ENCODE data around the gene GRIP2. TPM values are rescaled to one million over a fixed set of nuclear protein-coding genes. Genes with fewer than 3 reads are reported as not detected.

The GRIP2 gene
- total and polyA plus RNA-seq, 9 of the 15 experiments (the other 6 are each of a cell fraction or from before 2014, with no cell fraction given) = 0.01 TPM; not detected in 7

DNA sequence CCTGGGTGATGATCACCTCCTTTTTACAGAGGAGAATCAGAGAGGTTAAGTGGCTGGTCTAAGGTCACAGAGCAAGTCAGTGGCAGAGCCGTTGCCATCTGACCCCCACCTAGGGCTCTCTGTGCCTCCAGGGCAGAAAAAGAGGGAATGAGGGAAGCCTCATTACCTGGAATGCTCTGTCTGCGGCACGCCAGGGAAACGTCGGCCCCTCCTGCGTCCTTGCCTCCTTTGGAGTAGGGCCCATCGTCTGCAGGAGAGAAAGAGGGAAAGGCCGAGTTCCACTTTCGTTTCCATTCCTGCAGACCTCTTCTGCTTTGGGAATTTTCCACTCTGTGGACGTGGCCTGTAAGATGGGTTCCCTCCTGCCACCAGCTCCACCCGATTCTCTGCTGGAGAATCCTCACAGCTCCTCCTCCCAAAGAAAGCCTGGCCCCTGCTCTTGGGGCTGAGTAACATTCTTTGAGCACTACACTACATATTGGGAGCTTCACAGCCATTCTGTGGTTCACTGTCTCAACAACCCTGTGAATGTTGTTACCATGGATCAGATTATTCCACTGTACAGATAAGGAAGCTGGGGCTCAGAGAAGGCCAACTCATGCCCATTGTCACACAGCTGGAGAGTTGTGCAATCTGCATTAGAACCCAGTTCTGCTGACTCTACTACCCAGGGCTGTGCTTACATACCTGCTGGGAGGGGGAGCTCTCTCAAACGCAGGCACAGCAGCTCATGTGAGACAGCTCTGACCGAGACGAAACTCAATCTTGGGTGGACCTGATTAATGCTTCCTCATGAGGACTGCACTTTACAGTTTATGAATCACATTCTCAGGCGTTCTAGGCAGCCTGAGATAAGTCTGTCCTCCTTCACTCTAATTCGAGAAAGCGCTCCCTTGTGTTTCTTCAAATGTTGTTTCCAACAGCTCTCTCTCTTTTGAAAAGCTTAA, 14.2 kb downstream of the GRIP2 start:
- 6% methylated on average over 17 of the region's 17 CpGs for WGBS (ENCODE audit: insufficient coverage, low coverage, missing lambda C conversion rate)
- no peak overlapping the region for H3K27ac ChIP-seq (ENCODE audit: extremely low read depth, low read depth, low read length)
- peak; percentile 17; the same call in 1 of the 3 replicates for ATAC-seq
- H3K4me2 ChIP-seq (ENCODE audit: insufficient read depth, low read length) = no peak overlapping the region
- 0 out of 4 replicates have a peak overlapping the region, but pooled peaks of 1 of the 2 experiments have one; percentile 17 for H3K9ac ChIP-seq (ENCODE audit: insufficient read depth in 1 of 2, low read depth in 2 of 2, low read length in 2 of 2)
- peak; percentile 57 for FAIRE-seq
- no peaks in the 10 kb centered on the region for H3K79me2 ChIP-seq (ENCODE audit: control insufficient read depth, insufficient read depth, low read length)
- peaks cover 55 to 65% of the 10 kb centered on the region in 2 experiments for H3K27me3 ChIP-seq (ENCODE audit: control insufficient read depth in 2 of 2, insufficient read depth in 2 of 2, low read length in 2 of 2)
- no peaks in the 10 kb centered on the region for H3K36me3 ChIP-seq (ENCODE audit: control insufficient read depth, insufficient read depth, low read length)
- intact Hi-C loops (cut with micrococcal nuclease) (no loop called here), in situ Hi-C loops (cut with MboI) (no loop called here)
- CTCF ChIA-PET (ENCODE audit: low intra/inter-chr PET ratio) = no interaction called here
- no peak overlapping the region for H3K4me3 ChIP-seq
- POLR2A ChIA-PET = interaction anchor here (0.5 kb wide), 1 partner anchor 44 kb away, joined by 3 read pairs; no protein-coding TSS in a partner anchor
- peak in 1 of 4 experiments; percentile 19 for DNase-seq (ENCODE audit: extremely low read depth in 1 of 4, low spot score in 3 of 4)
- BruUV-seq (replicated peaks) = no TSS peak
- H3K4me1 ChIP-seq (replicated peaks in 1 of 2; ENCODE audit: control insufficient read depth in 2 of 2, insufficient read depth in 2 of 2, low read length in 2 of 2) = peaks cover 0 to 7% of the 10 kb centered on the region in 2 experiments; a peak in 2 of 5 replicates
- no peaks in the 10 kb centered on the region for H3K9me1 ChIP-seq (ENCODE audit: control insufficient read depth, insufficient read depth, low read length)
- no peak overlapping the region for H2AFZ ChIP-seq (ENCODE audit: low read depth, low read length)
- H3K9me3 ChIP-seq (replicated peaks; ENCODE audit: control insufficient read depth, insufficient read depth, low read depth, low read length) = no peaks in the 10 kb centered on the region
- peak; percentile 58; the same call in 1 of the 2 replicates for TF ChIP-seq CEBPG (CRISPR knock-in tag; IDR thresholded peaks at IDR 0.05)
- peak; percentile 77 to 90 for TF ChIP-seq CEBPG (tag; conservative IDR thresholded peaks at IDR 0.05 in 1 of 2, IDR thresholded peaks at IDR 0.05 in 1 of 2)
- TF ChIP-seq ZFP36 (IDR thresholded peaks at IDR 0.05; ENCODE audit: low read depth, low read length, partially characterized antibody) = peak; percentile 86
- peak; percentile 42; the same call in 1 of the 2 replicates for TF ChIP-seq FOSL1 (tag; conservative IDR thresholded peaks at IDR 0.05)
- peak; percentile 54 for TF ChIP-seq RBM25 (IDR thresholded peaks at IDR 0.05; ENCODE audit: low read depth, low read length, severe bottlenecking)
- TF ChIP-seq CEBPB (tag; IDR thresholded peaks at IDR 0.05) = peak; percentile 96
- TF ChIP-seq TFAP4 (CRISPR knock-in tag; IDR thresholded peaks at IDR 0.05; ENCODE audit: borderline replicate concordance) = no peak
- no peaks in the 10 kb centered on the region; the same call in 1 of the 2 replicates for H4K20me1 ChIP-seq (replicated peaks; ENCODE audit: control insufficient read depth, insufficient read depth, low read length)

Measured in K562 (cell line).